OCI-LY1 (cell line): ENCODE measurements around the gene NDFIP1.

Experiments used
- H2AFZ ChIP-seq: fragments of 200-600 bp; sonication (generic), shearing (Covaris generic); 2 replicates; pipeline ENCODE4 v1.6.0; 2014; ENCODE audit warnings: antibody characterized with exemption, mild to moderate bottlenecking, low read length
- H3F3A ChIP-seq: fragments of 200-600 bp; sonication (generic), shearing (Covaris generic); 2 replicates; pipeline ENCODE4 v1.6.0; 2014; ENCODE audit warnings: mild to moderate bottlenecking, antibody characterized with exemption, low read length, moderate library complexity; ENCODE audit not compliant: insufficient read depth
- H3K27ac ChIP-seq: fragments of 200-600 bp; sonication (generic); 2 replicates; pipeline ENCODE4 v1.5.1; 2014; ENCODE audit warnings: low read length, mixed run types, mild to moderate bottlenecking, low read depth; ENCODE audit not compliant: poor library complexity, severe bottlenecking
- H3K27me3 ChIP-seq: fragments of 200-600 bp; sonication (generic); 2 replicates; pipeline ENCODE4 v1.6.0; 2014; ENCODE audit warnings: antibody characterized with exemption, mild to moderate bottlenecking, low read length, moderate library complexity; ENCODE audit not compliant: insufficient read depth
- H3K36me3 ChIP-seq: fragments of 200-600 bp; sonication (generic); 2 replicates; pipeline ENCODE4 v1.6.1; 2014; ENCODE audit warnings: mild to moderate bottlenecking, antibody characterized with exemption, low read length, moderate library complexity, mixed read lengths; ENCODE audit not compliant: insufficient read depth
- H3K4me1 ChIP-seq: fragments of 200-600 bp; sonication (generic); 2 replicates; pipeline ENCODE4 v1.5.1; 2014; ENCODE audit warnings: mild to moderate bottlenecking, low read length, moderate library complexity; ENCODE audit not compliant: insufficient read depth, severe bottlenecking
- H3K4me2 ChIP-seq: fragments of 200-600 bp; sonication (generic), shearing (Covaris generic); 2 replicates; pipeline ENCODE4 v1.6.1; 2014; ENCODE audit warnings: low read length
- H3K4me3 ChIP-seq: fragments of 200-600 bp; sonication (generic); 2 replicates; pipeline ENCODE4 v1.5.1; 2014; ENCODE audit warnings: low read length, low read depth, mild to moderate bottlenecking, mixed read lengths; ENCODE audit not compliant: poor library complexity, severe bottlenecking
- H3K79me2 ChIP-seq: fragments of 200-600 bp; shearing (Covaris generic); 2 replicates; pipeline ENCODE4 v1.6.1; 2016; ENCODE audit warnings: mixed run types, low read length, mixed read lengths; ENCODE audit not compliant: insufficient read depth
- H3K9ac ChIP-seq: fragments of 200-600 bp; sonication (generic), shearing (Covaris generic); 2 replicates; pipeline ENCODE4 v1.6.1; 2014; ENCODE audit warnings: mild to moderate bottlenecking, low read length, mixed read lengths
- H3K9me2 ChIP-seq: fragments of 200-600 bp; sonication (generic), shearing (Covaris generic); 2 replicates; pipeline ENCODE4 v1.6.1; 2014; ENCODE audit warnings: low read depth, mild to moderate bottlenecking, low read length, mixed read lengths
- H3K9me3 ChIP-seq: fragments of 200-600 bp; shearing (Covaris generic); 2 replicates; pipeline ENCODE4 v1.6.1; 2014; ENCODE audit warnings: low read length, mixed read lengths
- H4K20me1 ChIP-seq: fragments of 200-600 bp; sonication (generic), shearing (Covaris generic); 2 replicates; pipeline ENCODE4 v1.6.0; 2016; ENCODE audit warnings: mild to moderate bottlenecking, low read length; ENCODE audit not compliant: insufficient read depth
- CTCF ChIP-seq: fragments of 200-600 bp; sonication (generic), shearing (Covaris generic); IDR thresholded peaks from 2 replicates; pipeline ENCODE4 v1.5.1; 2017; ENCODE audit warnings: mild to moderate bottlenecking, antibody characterized with exemption, low read length, moderate library complexity, mixed read lengths
- EZH2 ChIP-seq: fragments of 200-600 bp; sonication (generic), shearing (Covaris generic); IDR thresholded peaks from 2 replicates; pipeline ENCODE4 v1.8.0; 2017; ENCODE audit warnings: borderline replicate concordance, mixed run types, mild to moderate bottlenecking, antibody characterized with exemption, low read length, moderate library complexity, mixed read lengths

NDFIP1 gene

GRCh38 chr5:142189813-142190212, 81.2 kb downstream of the NDFIP1 start:
- no peak for TF ChIP-seq EZH2
- no peak for TF ChIP-seq CTCF
- Histone ChIP-seq H3K27ac (no peak overlapping the region), H2AFZ (no peak overlapping the region), H3F3A (no peaks in the 10 kb centered on the region), H3K4me1 (no peaks in the 10 kb centered on the region), H3K27me3 (no peaks in the 10 kb centered on the region; the same call in 1 of the 2 replicates), H3K9me2 (no peaks in the 10 kb centered on the region), H3K36me3 (no peaks in the 10 kb centered on the region), H3K9me3 (no peaks in the 10 kb centered on the region), H3K4me2 (no peak overlapping the region), H3K79me2 (no peaks in the 10 kb centered on the region), H3K4me3 (no peak overlapping the region), H3K9ac (no peak overlapping the region), H4K20me1 (no peaks in the 10 kb centered on the region)

- H3K9me2 ChIP-seq: no peaks in the 10 kb centered on the region
- H3K4me3 ChIP-seq: no peak overlapping the region
- no peaks in the 10 kb centered on the region for H3K36me3 ChIP-seq
- H3K79me2 ChIP-seq: no peaks in the 10 kb centered on the region
- no peaks in the 10 kb centered on the region for H3K27me3 ChIP-seq
- H3K9me3 ChIP-seq: no peaks in the 10 kb centered on the region
- H2AFZ ChIP-seq: no peak overlapping the region
- H4K20me1 ChIP-seq: no peaks in the 10 kb centered on the region
- no peaks in the 10 kb centered on the region for H3K4me1 ChIP-seq
- TF ChIP-seq EZH2: no peak
- no peak for TF ChIP-seq CTCF
- H3K4me2 ChIP-seq: no peak overlapping the region
- no peak overlapping the region for H3K9ac ChIP-seq
- H3F3A ChIP-seq: no peaks in the 10 kb centered on the region
- no peak overlapping the region for H3K27ac ChIP-seq
These were observed 83.2 kb downstream of the NDFIP1 start for GRCh38 chr5:142191776-142192175.

- Histone ChIP-seq H3K4me3 (no peak overlapping the region), H2AFZ (no peak overlapping the region), H3K9me2 (no peaks in the 10 kb centered on the region), H3K4me1 (no peaks in the 10 kb centered on the region), H4K20me1 (no peaks in the 10 kb centered on the region), H3K9ac (no peak overlapping the region), H3K27me3 (no peaks in the 10 kb centered on the region), H3K9me3 (no peaks in the 10 kb centered on the region), H3K27ac (no peak overlapping the region), H3K36me3 (no peaks in the 10 kb centered on the region), H3K79me2 (no peaks in the 10 kb centered on the region), H3F3A (no peaks in the 10 kb centered on the region), H3K4me2 (no peak overlapping the region)
- TF ChIP-seq EZH2: no peak
- no peak for TF ChIP-seq CTCF
These were observed 83.9 kb downstream of the NDFIP1 start for GRCh38 chr5:142192286-142193113.
